DOHH2 (cell line): Measurements from ENCODE around the gene GMPR2.

ENCODE experiments used
- CTCF ChIP-seq: fragments of 200-600 bp; sonication (generic); IDR thresholded peaks from one replicate; pipeline ENCODE4 v1.5.1; 2014; ENCODE audit warnings: antibody characterized with exemption, mild to moderate bottlenecking, low read depth, low read length; ENCODE audit not compliant: poor library complexity, severe bottlenecking
- EZH2phosphoT487 ChIP-seq: fragments of 200-600 bp; sonication (generic); IDR thresholded peaks from 2 replicates; pipeline ENCODE4 v1.6.1; 2017; ENCODE audit warnings: borderline replicate concordance, mild to moderate bottlenecking, antibody characterized with exemption, low read length, moderate library complexity, mixed read lengths

DNA sequence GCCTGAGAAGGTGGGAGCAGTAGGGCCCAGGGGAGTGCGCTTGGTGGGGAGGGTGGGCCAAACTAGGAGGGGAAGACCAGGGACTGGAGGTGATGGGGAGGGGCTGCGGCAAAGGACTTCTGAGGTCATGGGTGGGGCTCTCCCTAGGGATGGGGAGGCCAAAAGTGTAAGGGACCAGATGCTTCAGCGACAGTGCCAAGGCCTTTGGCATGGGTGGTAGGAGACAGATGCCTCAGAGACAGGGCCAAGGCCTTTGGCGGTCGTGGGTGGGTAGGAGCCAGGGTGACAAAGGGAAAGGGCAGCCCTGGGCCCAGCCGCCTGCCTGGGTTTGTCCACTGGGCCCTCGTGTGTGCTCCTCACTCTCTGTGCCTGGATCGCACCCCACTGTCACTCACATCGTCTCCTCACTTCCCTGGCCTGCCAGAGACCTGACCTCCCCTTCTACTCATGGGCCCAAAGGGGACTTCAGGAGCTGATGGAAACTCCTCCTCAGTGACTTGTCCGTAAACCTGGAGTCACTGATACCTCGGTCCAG is 51.8 kb downstream of the GMPR2 start:
- TF ChIP-seq CTCF, result no peak
- TF ChIP-seq EZH2phosphoT487, result no peak
